ENCODE measurements around the gene HSPB7. TPM values are rescaled to one million over a fixed set of nuclear protein-coding genes. Genes with fewer than 3 reads are reported as not detected.
A peak's percentile ranks its signal among the peaks of the same experiment; 100 is the strongest.
"Not testable (repeated sequence)": the region's sequence is repeated elsewhere in the genome, so short reads cannot be mapped to it uniquely, and the experiment has no call there.

HSPB7 gene
- total and polyA plus RNA-seq, 12 donors: 4,333 to 6,425 (median 4,947) TPM

- peaks cover 4 to 20% (median 11%) of the 10 kb centered on the region in 9 donors for H3K4me1 ChIP-seq
- no peak for ATAC-seq
- 81 to 100% methylated on average over 1 of the region's 1 CpG for WGBS, 2 donors
These were observed 11.4 kb upstream of the HSPB7 start for GRCh38 chr1:16029288-16029687.

DNA sequence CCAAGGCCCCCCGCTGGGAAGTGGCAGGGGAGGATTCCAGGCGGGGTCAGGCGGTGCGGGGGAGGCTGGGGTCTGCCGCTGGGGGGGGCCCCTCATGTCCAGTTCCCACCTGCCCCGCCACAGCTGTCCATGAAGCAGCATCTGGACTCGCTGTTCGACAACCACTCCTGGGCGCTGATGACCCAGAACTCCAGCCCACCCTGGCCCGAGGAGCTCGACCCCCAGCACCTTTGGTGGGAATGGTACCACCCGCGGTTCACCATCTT lies 11.1 kb upstream of the HSPB7 start:
- intact Hi-C loops (cut with DNase I); H3K27ac ChIP-seq; H3K36me3 ChIP-seq; ATAC-seq; DNase-seq; H3K4me3 ChIP-seq; H3K9me3 ChIP-seq: not testable (repeated sequence)
- 71% methylated on average over 9 to 13 of the region's 13 CpGs for WGBS, 2 donors
- Histone ChIP-seq H3K4me1 (peaks cover 4 to 20% (median 11%) of the 10 kb centered on the region in 9 donors), H3K27me3 (peaks cover 0 to 30% (median 14%) of the 10 kb centered on the region in 7 donors)

More at GRCh38 chr1:16029288-16029687, 11.4 kb upstream of the HSPB7 start:
- Histone ChIP-seq H3K9me3 (no peaks in the 10 kb centered on the region), H3K27me3 (peaks cover 0 to 30% (median 14%) of the 10 kb centered on the region in 7 donors), H3K4me3 (no peak overlapping the region), H3K27ac (no peak overlapping the region), H3K36me3 (no peaks in the 10 kb centered on the region)
- intact Hi-C loops (cut with DNase I): no loop called here
- no peak for DNase-seq
- TF ChIP-seq, protein P1, sequence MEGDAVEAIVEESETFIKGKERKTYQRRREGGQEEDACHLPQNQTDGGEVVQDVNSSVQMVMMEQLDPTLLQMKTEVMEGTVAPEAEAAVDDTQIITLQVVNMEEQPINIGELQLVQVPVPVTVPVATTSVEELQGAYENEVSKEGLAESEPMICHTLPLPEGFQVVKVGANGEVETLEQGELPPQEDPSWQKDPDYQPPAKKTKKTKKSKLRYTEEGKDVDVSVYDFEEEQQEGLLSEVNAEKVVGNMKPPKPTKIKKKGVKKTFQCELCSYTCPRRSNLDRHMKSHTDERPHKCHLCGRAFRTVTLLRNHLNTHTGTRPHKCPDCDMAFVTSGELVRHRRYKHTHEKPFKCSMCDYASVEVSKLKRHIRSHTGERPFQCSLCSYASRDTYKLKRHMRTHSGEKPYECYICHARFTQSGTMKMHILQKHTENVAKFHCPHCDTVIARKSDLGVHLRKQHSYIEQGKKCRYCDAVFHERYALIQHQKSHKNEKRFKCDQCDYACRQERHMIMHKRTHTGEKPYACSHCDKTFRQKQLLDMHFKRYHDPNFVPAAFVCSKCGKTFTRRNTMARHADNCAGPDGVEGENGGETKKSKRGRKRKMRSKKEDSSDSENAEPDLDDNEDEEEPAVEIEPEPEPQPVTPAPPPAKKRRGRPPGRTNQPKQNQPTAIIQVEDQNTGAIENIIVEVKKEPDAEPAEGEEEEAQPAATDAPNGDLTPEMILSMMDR (IDR thresholded peaks at IDR 0.05): no peak

GRCh38 chr1:16028237-16029002 lies 10.6 kb upstream of the HSPB7 start:
- H3K4me3 ChIP-seq: no peak overlapping the region
- intact Hi-C loops (cut with DNase I): no loop called here
- no peaks in the 10 kb centered on the region for H3K9me3 ChIP-seq
- 66 to 74% methylated on average over 19 of the region's 19 CpGs for WGBS, 2 donors
- no peaks in the 10 kb centered on the region for H3K36me3 ChIP-seq
- peaks cover 0 to 30% (median 14%) of the 10 kb centered on the region in 7 donors for H3K27me3 ChIP-seq
- TF ChIP-seq, protein P1 (IDR thresholded peaks at IDR 0.05): no peak
- H3K4me1 ChIP-seq: peaks cover 4 to 20% (median 11%) of the 10 kb centered on the region in 9 donors
- no peak for DNase-seq
- H3K27ac ChIP-seq: no peak overlapping the region
- no peak for ATAC-seq

GRCh38 chr1:16026723-16027484 lies 9.1 kb upstream of the HSPB7 start:
- H3K36me3 ChIP-seq: no peaks in the 10 kb centered on the region
- ATAC-seq (peak in 6 of 8 donors; percentile 13 to 48 (median 28)), DNase-seq (no peak)
- TF ChIP-seq, protein P1 (IDR thresholded peaks at IDR 0.05): no peak
- H3K27me3 ChIP-seq: peaks cover 0 to 30% (median 14%) of the 10 kb centered on the region in 7 donors
- H3K9me3 ChIP-seq: no peaks in the 10 kb centered on the region
- peak overlapping the region in 6 of 10 donors; percentile 3 to 31 (median 21) for H3K4me3 ChIP-seq
- intact Hi-C loops (cut with DNase I): no loop called here
- H3K27ac ChIP-seq: no peak overlapping the region
- H3K4me1 ChIP-seq: peaks cover 0 to 13% (median 8%) of the 10 kb centered on the region in 9 donors
- 16 to 20% methylated on average over 26 to 33 of the region's 33 CpGs for WGBS, 2 donors

- H3K4me3 ChIP-seq; intact Hi-C loops (cut with DNase I); H3K9me3 ChIP-seq; H3K27ac ChIP-seq; H3K36me3 ChIP-seq; ATAC-seq; DNase-seq: not testable (repeated sequence)
- H3K27me3 ChIP-seq: peaks cover 0 to 30% (median 14%) of the 10 kb centered on the region in 7 donors
- 38 to 40% methylated on average over 9 of the region's 10 CpGs for WGBS, 2 donors
- H3K4me1 ChIP-seq: peaks cover 0 to 17% (median 8%) of the 10 kb centered on the region in 9 donors
These were observed 8.5 kb upstream of the HSPB7 start for GRCh38 chr1:16026302-16026701.
